Kidney epithelial cell (primary cell): ENCODE results near the gene NIPSNAP3A. TPM values are rescaled to one million over a fixed set of nuclear protein-coding genes. Genes with fewer than 3 reads are reported as not detected.
A peak's percentile ranks its signal among the peaks of the same experiment; 100 is the strongest.
"Not testable (repeated sequence)": the region's sequence is repeated elsewhere in the genome, so short reads cannot be mapped to it uniquely, and the experiment has no call there.

ENCODE experiments used
- DNase-seq: peaks from one replicate; pipeline ENCODE4 v3.0.0-alpha.2; 2010; ENCODE audit warnings: low read depth
- H3K27me3 ChIP-seq: 2 replicates; pipeline ENCODE4 v1.6.0; 2011; ENCODE audit warnings: low read length; ENCODE audit not compliant: control insufficient read depth, insufficient read depth
- H3K36me3 ChIP-seq: 2 replicates; pipeline ENCODE4 v1.5.1; 2011; ENCODE audit warnings: low read length; ENCODE audit not compliant: control insufficient read depth, insufficient read depth
- H3K4me3 ChIP-seq: 2 replicates; pipeline ENCODE4 v1.5.1; 2011; ENCODE audit warnings: low read depth, mild to moderate bottlenecking, control low read depth, low read length
- total RNA-seq: library from RNA; depleted of rRNA; stranded (reverse); fragments of >200 nt; gene quantifications from 2 replicates; pipeline ENCODE4 v1.2.3, GENCODE V29; 2015
- TF ChIP-seq, protein P1 (sequence below): IDR thresholded peaks from 2 replicates; pipeline ENCODE4 v1.5.1; 2011; ENCODE audit warnings: mild to moderate bottlenecking, moderate library complexity, low read length, control low read depth, inconsistent platforms; ENCODE audit not compliant: insufficient read depth, poor library complexity, severe bottlenecking

NIPSNAP3A gene
- total RNA-seq, 1 donor from 2014 or later, result 25.2 TPM

DNA sequence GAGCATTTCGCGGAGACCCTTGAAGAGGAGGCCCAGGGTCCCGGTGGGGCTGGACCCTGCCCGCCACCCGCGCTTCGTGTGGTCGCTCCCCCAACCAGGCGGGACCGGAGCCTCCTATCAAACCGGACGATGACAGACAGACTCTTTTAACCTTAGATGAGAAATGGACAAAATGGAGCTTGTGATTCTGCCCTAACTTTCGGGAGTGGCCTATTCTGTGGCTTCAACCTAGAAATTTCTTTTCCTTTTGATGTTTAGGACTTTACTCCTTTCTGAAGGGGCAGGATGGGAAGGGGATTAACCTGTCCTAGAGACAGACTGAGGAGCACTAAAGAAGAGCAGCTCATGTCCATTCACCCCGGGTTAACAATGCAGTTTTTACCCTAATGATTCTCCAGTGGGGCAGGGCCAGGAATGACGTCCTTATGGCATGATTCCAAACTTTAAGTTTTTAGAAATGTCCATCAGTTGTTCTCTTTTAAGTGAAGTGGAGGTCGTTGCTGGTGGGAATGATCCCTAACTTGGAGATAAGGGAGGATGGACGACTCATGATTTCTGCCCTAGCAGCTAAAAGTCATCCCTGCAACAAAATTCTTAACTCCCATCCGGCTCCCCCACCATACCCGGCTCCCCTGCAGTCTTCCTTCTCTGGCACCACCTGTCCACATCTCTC lies 1.0 kb downstream of the NIPSNAP3A start:
- no peak for DNase-seq
- Histone ChIP-seq H3K4me3 (peak overlapping the region; percentile 82), H3K36me3 (no peaks in the 10 kb centered on the region), H3K27me3 (no peaks in the 10 kb centered on the region)
- TF ChIP-seq, protein P1, sequence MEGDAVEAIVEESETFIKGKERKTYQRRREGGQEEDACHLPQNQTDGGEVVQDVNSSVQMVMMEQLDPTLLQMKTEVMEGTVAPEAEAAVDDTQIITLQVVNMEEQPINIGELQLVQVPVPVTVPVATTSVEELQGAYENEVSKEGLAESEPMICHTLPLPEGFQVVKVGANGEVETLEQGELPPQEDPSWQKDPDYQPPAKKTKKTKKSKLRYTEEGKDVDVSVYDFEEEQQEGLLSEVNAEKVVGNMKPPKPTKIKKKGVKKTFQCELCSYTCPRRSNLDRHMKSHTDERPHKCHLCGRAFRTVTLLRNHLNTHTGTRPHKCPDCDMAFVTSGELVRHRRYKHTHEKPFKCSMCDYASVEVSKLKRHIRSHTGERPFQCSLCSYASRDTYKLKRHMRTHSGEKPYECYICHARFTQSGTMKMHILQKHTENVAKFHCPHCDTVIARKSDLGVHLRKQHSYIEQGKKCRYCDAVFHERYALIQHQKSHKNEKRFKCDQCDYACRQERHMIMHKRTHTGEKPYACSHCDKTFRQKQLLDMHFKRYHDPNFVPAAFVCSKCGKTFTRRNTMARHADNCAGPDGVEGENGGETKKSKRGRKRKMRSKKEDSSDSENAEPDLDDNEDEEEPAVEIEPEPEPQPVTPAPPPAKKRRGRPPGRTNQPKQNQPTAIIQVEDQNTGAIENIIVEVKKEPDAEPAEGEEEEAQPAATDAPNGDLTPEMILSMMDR, result no peak

DNA sequence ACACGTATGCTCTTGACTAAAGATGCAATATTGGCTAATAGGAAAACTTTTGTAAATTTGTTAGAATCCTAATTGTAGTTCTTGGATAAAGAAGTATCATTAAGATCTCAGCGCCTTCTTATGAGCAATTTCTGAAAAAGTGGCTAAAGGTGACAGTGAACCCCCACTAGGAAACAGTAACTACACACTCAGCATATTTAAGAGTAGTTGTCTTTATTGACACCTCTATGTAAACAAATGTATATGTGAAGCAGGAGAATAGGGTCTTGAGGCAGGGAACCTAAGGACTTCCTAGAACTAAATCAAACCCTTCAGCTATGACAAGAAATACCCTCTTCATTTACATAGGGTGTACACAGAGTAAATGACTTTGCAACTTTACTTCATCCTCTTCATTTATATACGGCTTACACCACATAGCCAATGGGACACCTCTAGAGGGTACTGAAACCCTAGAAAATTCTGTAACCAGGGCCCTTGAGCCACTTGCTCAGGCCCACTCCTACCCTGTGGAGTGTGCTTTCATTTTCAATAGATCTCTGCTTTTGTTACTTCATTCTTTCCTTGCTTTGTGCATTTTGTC lies 2.8 kb downstream of the NIPSNAP3A start:
- DNase-seq, result no peak
- H3K36me3 ChIP-seq, result no peaks in the 10 kb centered on the region
- no peaks in the 10 kb centered on the region for H3K27me3 ChIP-seq
- H3K4me3 ChIP-seq, result no peak overlapping the region
- TF ChIP-seq, protein P1, result no peak

DNA sequence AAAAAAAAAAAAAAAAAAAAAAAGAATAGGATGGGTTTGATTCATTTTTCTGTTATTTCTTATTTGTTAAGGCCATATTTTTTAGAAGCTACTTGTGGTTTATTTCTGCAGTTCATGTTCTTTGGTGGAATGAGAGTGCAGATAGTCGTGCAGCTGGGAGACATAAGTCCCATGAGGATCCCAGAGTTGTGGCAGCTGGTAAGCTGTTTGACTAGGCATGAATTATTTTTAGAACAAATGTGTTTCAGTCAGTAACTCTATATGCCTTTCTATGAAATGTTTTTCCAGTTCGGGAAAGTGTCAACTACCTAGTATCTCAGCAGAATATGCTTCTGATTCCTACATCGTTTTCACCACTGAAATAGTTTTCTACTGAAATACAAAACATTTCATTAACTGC lies 11.5 kb downstream of the NIPSNAP3A start:
- no peak overlapping the region for H3K4me3 ChIP-seq
- TF ChIP-seq, protein P1, result no peak
- H3K36me3 ChIP-seq, result no peaks in the 10 kb centered on the region
- DNase-seq, result no peak
- H3K27me3 ChIP-seq, result no peaks in the 10 kb centered on the region

DNA sequence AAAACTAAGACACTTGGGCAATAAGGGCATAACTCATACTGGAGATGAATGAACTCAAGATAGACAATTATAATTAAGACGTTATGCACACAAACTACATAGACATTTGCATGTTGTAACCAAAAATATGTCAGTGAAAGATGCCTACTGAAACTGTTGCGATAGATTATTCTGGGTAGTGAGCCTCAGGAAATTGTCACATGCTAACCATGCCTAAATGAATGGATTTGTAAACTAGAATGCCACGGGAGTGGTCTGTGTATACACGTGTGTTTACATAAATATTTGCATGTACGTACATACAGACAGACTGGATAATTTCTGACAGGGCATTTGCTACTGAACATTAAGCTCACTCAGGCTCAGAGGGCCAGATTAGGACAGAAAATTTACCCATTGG lies 17.7 kb downstream of the NIPSNAP3A start:
- TF ChIP-seq, protein P1, result no peak
- no peak for DNase-seq
- Histone ChIP-seq H3K4me3 (no peak overlapping the region), H3K36me3 (no peaks in the 10 kb centered on the region), H3K27me3 (no peaks in the 10 kb centered on the region)

DNA sequence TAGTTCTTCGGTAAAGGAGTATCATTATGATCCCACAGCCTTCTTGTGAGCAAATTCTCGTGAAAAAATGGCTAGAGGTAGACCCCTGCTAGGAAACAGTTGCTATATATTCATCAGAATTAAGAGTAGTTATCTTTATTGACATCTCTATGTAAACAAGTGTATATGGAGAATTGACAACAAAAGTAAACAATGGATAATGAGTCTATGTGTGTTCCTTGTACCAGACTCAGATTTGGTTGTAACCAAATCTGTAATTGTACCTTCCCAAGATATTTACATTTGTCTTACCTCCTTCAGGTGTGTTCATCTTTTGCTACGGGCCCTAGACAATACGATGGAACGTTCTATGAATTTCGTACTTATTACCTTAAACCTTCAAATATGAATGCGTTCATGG lies 18.5 kb downstream of the NIPSNAP3A start:
- Histone ChIP-seq H3K27me3 (no peaks in the 10 kb centered on the region), H3K36me3 (no peaks in the 10 kb centered on the region), H3K4me3 (no peak overlapping the region)
- DNase-seq, result no peak
- TF ChIP-seq, protein P1, result no peak

DNA sequence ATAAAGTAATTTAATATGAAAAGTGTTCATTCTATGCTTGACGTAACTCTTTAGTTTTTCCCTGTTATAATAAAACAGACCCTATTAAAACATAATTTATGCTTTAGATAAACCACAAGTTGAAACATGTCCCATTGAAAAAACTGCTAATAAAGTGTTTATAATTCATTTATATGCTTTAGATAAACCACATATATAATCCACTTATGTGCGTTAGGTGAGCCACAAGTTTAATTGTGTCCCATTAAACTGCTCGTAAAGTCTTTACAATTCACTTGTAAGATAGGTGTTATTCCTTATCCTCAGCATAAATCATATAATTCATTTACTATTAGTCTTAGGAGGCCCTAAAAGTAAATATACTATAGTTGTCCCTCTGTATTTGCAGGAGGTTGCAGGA lies 20.0 kb downstream of the NIPSNAP3A start:
- TF ChIP-seq, protein P1, result no peak
- no peak for DNase-seq

DNA sequence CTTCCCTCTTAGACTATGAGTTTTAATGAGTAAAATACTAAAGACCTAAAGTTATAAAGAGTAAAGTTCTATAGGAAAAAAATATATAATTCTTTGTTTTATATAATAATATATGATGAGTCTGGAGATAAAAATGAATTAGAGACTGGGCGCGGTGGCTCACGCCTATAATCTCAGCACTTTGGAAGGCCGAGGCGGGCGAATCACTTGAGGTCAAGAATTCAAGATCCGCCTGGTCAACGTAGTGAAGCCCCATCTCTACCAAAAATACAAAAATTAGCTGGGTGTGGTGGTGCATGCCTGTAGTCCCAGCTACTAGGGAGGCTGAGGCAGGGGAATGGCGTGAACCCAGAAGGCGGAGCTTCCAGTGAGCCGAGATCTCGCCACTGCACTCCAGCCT lies 21.5 kb downstream of the NIPSNAP3A start:
- DNase-seq, H3K27me3 ChIP-seq, H3K4me3 ChIP-seq, H3K36me3 ChIP-seq: not testable (repeated sequence)

More for the DNA sequence above, 20.0 kb downstream of the NIPSNAP3A start:
- no peaks in the 10 kb centered on the region for H3K27me3 ChIP-seq
- H3K36me3 ChIP-seq, result no peaks in the 10 kb centered on the region
- no peak overlapping the region for H3K4me3 ChIP-seq
